A673 (cell line): ENCODE data around the gene NOL3. TPM values are rescaled to one million over a fixed set of nuclear protein-coding genes. Genes with fewer than 3 reads are reported as not detected.

Experiments
- BruUV-seq: library from RNA; stranded (reverse); fragments of 400-500 nt; replicated peaks from 2 replicates; lab custom pipeline; 2021; lab: Mats Ljungman, UMichigan
- CTCF ChIA-PET: fragments of 300-600 bp; sonication (Branson Sonifier 250); formaldehyde crosslinking; loops from one replicate; lab custom pipeline; 2022; ENCODE audit warnings: antibody characterized with exemption; lab: Charles Lee
- POLR2A ChIA-PET: fragments of 300-600 bp; sonication (Branson Sonifier 250); formaldehyde crosslinking; loops from one replicate; lab custom pipeline; 2022; ENCODE audit warnings: antibody characterized with exemption; ENCODE audit not compliant: low non-redundant PET; lab: Charles Lee
- DNase-seq: peaks from one replicate; pipeline ENCODE4 v3.0.0-alpha.2; 2015; ENCODE audit warnings: low spot score
- H3K27ac ChIP-seq: fragments of 200-600 bp; sonication (generic); 2 replicates; pipeline ENCODE4 v1.5.1; 2016; ENCODE audit warnings: mixed run types, low read depth, mild to moderate bottlenecking, mixed read lengths, antibody characterized with exemption, low read length; ENCODE audit not compliant: poor library complexity, severe bottlenecking
- H3K27me3 ChIP-seq: fragments of 200-600 bp; sonication (generic); replicated peaks from 2 replicates; pipeline ENCODE4 v1.6.1; 2017; ENCODE audit warnings: mixed run types, low read depth, mild to moderate bottlenecking, mixed read lengths, antibody characterized with exemption, low read length; ENCODE audit not compliant: insufficient read depth, poor library complexity
- H3K36me3 ChIP-seq: fragments of 200-600 bp; sonication (generic); 2 replicates; pipeline ENCODE4 v1.6.1; 2016; ENCODE audit warnings: mixed run types, mild to moderate bottlenecking, mixed read lengths, antibody characterized with exemption, low read length; ENCODE audit not compliant: insufficient read depth, poor library complexity, severe bottlenecking
- H3K4me1 ChIP-seq: fragments of 200-600 bp; sonication (generic); 2 replicates; pipeline ENCODE4 v1.6.1; 2017; ENCODE audit warnings: mixed run types, mild to moderate bottlenecking, mixed read lengths, antibody characterized with exemption, low read length; ENCODE audit not compliant: insufficient read depth, poor library complexity, severe bottlenecking
- H3K4me3 ChIP-seq: fragments of 200-600 bp; sonication (generic); 2 replicates; pipeline ENCODE4 v1.5.1; 2016; ENCODE audit warnings: low read depth, mixed run types, mild to moderate bottlenecking, mixed read lengths, low read length; ENCODE audit not compliant: poor library complexity, severe bottlenecking
- H3K9me3 ChIP-seq: fragments of 200-600 bp; sonication (generic); 2 replicates; pipeline ENCODE4 v1.6.1; 2016; ENCODE audit warnings: mixed run types, low read depth, mild to moderate bottlenecking, mixed read lengths, antibody characterized with exemption, low read length; ENCODE audit not compliant: poor library complexity, severe bottlenecking
- CTCF ChIP-seq: fragments of 300-800, 200-600 bp; sonication (generic); conservative IDR thresholded peaks from 2 replicates; pipeline ENCODE4 v1.5.1; 2017; ENCODE audit warnings: low read depth, mild to moderate bottlenecking, antibody characterized with exemption, low read length, moderate library complexity, mixed read lengths
- EZH2 ChIP-seq: fragments of 200-600 bp; sonication (generic); IDR thresholded peaks from 2 replicates; pipeline ENCODE4 v1.6.1; 2017; ENCODE audit warnings: borderline replicate concordance, low read depth, mild to moderate bottlenecking, mixed read lengths, antibody characterized with exemption, low read length; ENCODE audit not compliant: poor library complexity, severe bottlenecking
- intact Hi-C: fragments of 100-400 bp; cut with micrococcal nuclease; formaldehyde crosslinking; loops from one replicate; pipeline ENCODE4 v1.10.0; 2022; ENCODE audit not compliant: unreplicated experiment
- total RNA-seq: library from RNA; stranded (reverse); gene quantifications from 2 replicates; pipeline ENCODE4 v1.2.3, GENCODE V29; 2021

NOL3 gene
- total RNA-seq, 1 experiment from 2014 or later: 15.3 TPM

DNA sequence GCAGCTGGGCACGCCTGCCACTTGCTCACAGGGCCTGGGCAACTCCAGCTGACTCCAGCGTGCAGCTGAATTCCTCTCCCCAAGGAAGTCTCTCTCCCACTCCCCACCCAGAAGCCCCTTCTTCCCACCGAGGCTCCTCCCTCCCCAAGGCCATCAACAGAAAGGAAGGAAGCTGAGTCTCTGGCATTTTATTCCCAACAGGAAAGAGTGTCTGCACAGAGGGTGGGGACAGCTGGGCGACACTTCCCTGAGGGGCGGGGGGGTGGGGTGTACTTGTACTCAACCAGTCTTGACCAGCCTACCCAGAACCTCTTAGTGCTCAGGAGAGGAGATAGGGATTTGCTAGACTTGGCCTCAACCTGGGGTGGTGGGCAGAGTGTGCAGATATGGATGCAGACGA, 19.7 kb downstream of the NOL3 start, which contains the start of gene EXOC3L1:
Gene EXOC3L1, minus strand, starts transcription at position 96 of the 400 bp plus-strand sequence. CDS start 460 bp downstream, outside the sequence.
- POLR2A ChIA-PET: no interaction called here

DNA sequence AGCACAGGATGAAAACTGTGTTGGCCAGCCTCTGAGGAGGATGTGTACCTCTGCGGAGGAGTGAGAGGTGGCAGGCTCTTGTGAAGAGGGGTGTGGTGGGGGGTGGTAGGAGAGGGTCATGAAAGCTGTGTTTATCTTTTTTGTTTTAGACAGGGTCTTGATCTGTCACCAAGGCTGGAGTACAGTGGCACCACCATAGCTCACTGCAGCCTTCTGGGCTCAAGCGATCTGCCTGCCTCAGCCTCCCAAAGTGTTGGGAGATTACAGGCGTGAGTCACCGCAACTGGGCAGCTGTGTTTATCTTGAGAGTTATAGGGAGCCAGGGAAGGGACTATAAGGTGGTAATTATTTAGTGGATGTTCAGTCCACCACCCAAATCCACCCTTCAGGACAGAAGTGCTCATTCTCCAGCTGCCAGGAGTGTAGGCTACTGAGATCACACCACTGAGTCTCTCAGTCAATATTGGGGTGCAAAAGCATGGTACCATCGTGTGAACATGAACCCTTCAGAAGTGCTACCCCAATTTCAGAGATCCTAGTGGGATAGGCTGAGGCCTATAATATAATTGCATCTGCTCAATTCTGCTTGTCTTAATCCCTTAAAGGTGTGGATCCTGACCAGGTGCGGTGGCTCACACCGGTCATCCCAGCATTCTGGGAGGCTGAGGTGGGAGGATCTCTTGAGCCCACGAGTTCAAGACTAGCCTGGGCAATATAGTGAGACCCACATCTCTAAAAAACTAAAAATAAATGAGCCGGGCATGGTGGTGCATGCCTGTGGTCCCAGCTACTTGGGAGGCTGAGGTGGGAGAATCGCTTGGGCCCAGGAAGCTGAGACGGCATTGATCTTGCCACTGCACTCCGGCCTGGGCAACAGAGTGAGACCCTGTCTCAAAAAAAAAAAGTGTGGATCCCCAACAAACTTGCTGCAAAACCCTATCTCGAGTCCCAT, 20.4 kb downstream of the NOL3 start:
- no peaks in the 10 kb centered on the region for H3K9me3 ChIP-seq

More for the DNA sequence above, 19.7 kb downstream of the NOL3 start, which contains the start of gene EXOC3L1:
- intact Hi-C loops: no loop called here
- BruUV-seq: no TSS peak
- TF ChIP-seq CTCF (no peak), EZH2 (no peak)
- H3K4me3 ChIP-seq: no peak within 1 kb of the TSS
- CTCF ChIA-PET: no interaction called here
- no peaks in the 10 kb centered on the region for H3K27me3 ChIP-seq
- H3K36me3 ChIP-seq: peaks cover 18% of the 10 kb centered on the region
- H3K4me1 ChIP-seq: peaks cover 18% of the 10 kb centered on the region
- H3K27ac ChIP-seq: no peak within 1 kb of the TSS
- no peak for DNase-seq
- H3K9me3 ChIP-seq: no peaks in the 10 kb centered on the region

More for the DNA sequence above, 20.4 kb downstream of the NOL3 start:
- no peak overlapping the region for H3K4me3 ChIP-seq
- intact Hi-C loops: no loop called here
- peaks cover 25% of the 10 kb centered on the region for H3K36me3 ChIP-seq
- POLR2A ChIA-PET: no interaction called here
- H3K27ac ChIP-seq: no peak overlapping the region
- peaks cover 18% of the 10 kb centered on the region for H3K4me1 ChIP-seq
- CTCF ChIA-PET: no interaction called here
- TF ChIP-seq EZH2: no peak
- no peak for TF ChIP-seq CTCF
- no peaks in the 10 kb centered on the region for H3K27me3 ChIP-seq
- BruUV-seq: no TSS peak
- no peak for DNase-seq
